ENCODE results near the gene S100A7. TPM values are rescaled to one million over a fixed set of nuclear protein-coding genes. Genes with fewer than 3 reads are reported as not detected.

The S100A7 gene
- total RNA-seq, 2 experiments from 2014 or later = not detected

DNA sequence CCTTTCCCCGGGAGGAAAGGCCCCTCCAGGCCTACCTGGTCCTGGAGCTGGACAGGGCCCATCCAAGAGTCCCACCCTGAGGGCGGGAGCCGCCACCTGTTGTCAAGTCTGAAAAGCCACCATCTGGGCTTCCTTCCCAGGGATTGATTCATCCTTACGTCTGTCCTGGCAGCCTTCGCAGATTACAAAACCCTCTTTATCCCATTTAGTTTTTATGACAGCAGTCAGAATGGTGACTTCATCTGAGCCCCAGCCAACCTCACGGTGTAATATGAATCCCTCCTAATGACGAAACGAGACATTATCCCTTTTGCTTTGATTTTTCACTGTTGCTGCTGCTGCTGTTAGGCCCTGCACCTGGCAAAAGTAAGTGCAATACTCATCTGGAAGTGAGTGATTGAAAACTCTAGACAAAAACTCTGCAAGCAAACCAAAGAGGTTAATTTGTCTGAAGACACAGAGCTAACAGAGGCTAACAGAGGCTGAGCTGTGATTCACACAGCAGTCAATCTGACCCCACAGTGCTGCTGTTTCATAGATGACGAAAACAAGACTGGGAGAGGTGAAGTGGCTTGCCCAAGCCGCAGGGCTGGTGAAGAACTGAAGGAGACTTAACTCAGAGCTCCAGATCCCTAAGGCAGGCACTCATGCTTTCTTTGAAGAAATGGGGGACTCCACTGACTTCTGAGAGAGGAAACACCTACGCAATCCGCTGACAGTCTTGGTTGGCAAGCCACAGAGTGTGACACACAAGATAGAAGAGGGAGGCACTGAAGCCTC is 30.0 kb upstream of the S100A7 start:
- Mint-ChIP-seq H3K27me3 (peaks cover 15% of the 10 kb centered on the region), H3K36me3 (ENCODE audit: low read depth) (no peaks in the 10 kb centered on the region), H3K27ac (no peak overlapping the region), H3K4me1 (no peaks in the 10 kb centered on the region), H3K9me3 (no peaks in the 10 kb centered on the region), H3K4me3 (no peak overlapping the region)
- DNase-seq = no peak
- ChIA-PET POLR2A (no interaction called here), CTCF (no interaction called here)

GRCh38 chr1:153488731-153489130 is 28.3 kb upstream of the S100A7 start:
- Mint-ChIP-seq H3K27ac (no peak overlapping the region), H3K9me3 (no peaks in the 10 kb centered on the region), H3K36me3 (ENCODE audit: low read depth) (no peaks in the 10 kb centered on the region), H3K4me1 (no peaks in the 10 kb centered on the region), H3K4me3 (no peak overlapping the region), H3K27me3 (peaks cover 18% of the 10 kb centered on the region)
- CTCF ChIA-PET = interaction anchor here (0.6 kb wide), 1 partner anchor 133 kb away, joined by 4 read pairs; no protein-coding TSS in a partner anchor
- POLR2A ChIA-PET = no interaction called here
- DNase-seq = no peak

DNA sequence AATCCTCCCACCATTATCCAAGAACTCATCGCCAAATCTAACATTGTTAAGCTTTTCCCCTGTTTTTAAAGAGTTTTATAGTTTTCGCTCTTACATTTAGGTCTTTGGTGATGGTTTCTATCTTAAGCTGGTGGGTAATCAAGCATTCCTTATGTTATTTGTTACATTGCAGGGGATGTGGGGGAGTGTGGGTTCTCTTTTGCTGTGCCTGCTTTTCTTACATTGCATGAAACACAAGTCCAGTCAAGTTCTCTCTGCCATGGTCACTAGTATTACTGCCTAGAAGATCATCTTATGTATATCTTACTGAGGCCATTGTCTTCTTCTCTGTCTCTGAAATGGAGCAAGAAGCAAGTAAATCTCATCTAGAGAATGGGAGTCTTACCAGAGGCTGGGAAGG is 27.3 kb upstream of the S100A7 start:
- no peaks in the 10 kb centered on the region for H3K9me3 Mint-ChIP-seq
- H3K27me3 Mint-ChIP-seq = peaks cover 19% of the 10 kb centered on the region
- no peak overlapping the region for H3K4me3 Mint-ChIP-seq

GRCh38 chr1:153485863-153486262 is 25.4 kb upstream of the S100A7 start:
- POLR2A ChIA-PET = no interaction called here
- CTCF ChIA-PET = interaction anchor here (1.3 kb wide), 1 partner anchor 13 kb away, joined by 3 read pairs; no protein-coding TSS in a partner anchor
- peaks cover 31% of the 10 kb centered on the region for H3K27me3 Mint-ChIP-seq
- no peaks in the 10 kb centered on the region for H3K4me1 Mint-ChIP-seq
- no peak overlapping the region for H3K27ac Mint-ChIP-seq
- no peak overlapping the region for H3K4me3 Mint-ChIP-seq
- no peaks in the 10 kb centered on the region for H3K9me3 Mint-ChIP-seq
- DNase-seq = no peak
- H3K36me3 Mint-ChIP-seq (ENCODE audit: low read depth) = no peaks in the 10 kb centered on the region

More for the DNA sequence above, 27.3 kb upstream of the S100A7 start:
- ChIA-PET CTCF (interaction anchor here (1.1 kb wide), 1 partner anchor 22 kb away, joined by 3 read pairs; no protein-coding TSS in a partner anchor), POLR2A (no interaction called here)
- no peak for DNase-seq
- no peak overlapping the region for H3K27ac Mint-ChIP-seq
- H3K4me1 Mint-ChIP-seq = no peaks in the 10 kb centered on the region
- no peaks in the 10 kb centered on the region for H3K36me3 Mint-ChIP-seq (ENCODE audit: low read depth)

DNA sequence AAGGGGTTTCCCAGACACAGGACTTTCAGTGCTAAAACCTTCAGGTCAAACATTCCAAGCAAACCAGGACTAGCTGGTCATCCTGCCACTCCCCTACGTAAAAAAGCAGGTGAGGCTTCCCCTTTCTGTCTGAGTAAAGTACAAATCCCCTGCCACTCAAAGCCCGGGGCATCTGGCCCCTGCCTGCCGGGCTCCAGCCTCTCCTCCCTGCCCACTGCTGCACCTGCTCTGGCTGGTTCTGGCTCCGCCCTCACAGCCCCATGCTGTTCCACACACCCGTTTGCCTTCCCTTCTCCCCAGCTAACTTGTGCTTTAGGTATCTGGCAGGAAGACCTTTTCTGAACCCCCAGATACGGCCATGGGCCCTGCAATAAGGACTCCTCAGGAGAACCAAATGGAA is 23.3 kb upstream of the S100A7 start:
- POLR2A ChIA-PET = no interaction called here
- Mint-ChIP-seq H3K36me3 (ENCODE audit: low read depth) (no peaks in the 10 kb centered on the region), H3K4me3 (no peak overlapping the region), H3K27me3 (peaks cover 50% of the 10 kb centered on the region), H3K4me1 (no peaks in the 10 kb centered on the region), H3K9me3 (no peaks in the 10 kb centered on the region), H3K27ac (no peak overlapping the region)
- CTCF ChIA-PET = interaction anchor here (0.7 kb wide), 1 partner anchor 34 kb away, joined by 3 read pairs; no protein-coding TSS in a partner anchor
- DNase-seq = no peak

- DNase-seq = no peak
- no peaks in the 10 kb centered on the region for H3K4me1 Mint-ChIP-seq
- ChIA-PET POLR2A (no interaction called here), CTCF (no interaction called here)
- H3K27ac Mint-ChIP-seq = no peak overlapping the region
- peaks cover 46% of the 10 kb centered on the region for H3K27me3 Mint-ChIP-seq
- H3K36me3 Mint-ChIP-seq (ENCODE audit: low read depth) = no peaks in the 10 kb centered on the region
- no peaks in the 10 kb centered on the region for H3K9me3 Mint-ChIP-seq
- no peak overlapping the region for H3K4me3 Mint-ChIP-seq
These were observed 20.7 kb upstream of the S100A7 start for GRCh38 chr1:153481124-153481523.

- Mint-ChIP-seq H3K4me3 (no peak overlapping the region), H3K27me3 (peaks cover 43% of the 10 kb centered on the region), H3K27ac (no peak overlapping the region), H3K9me3 (no peaks in the 10 kb centered on the region), H3K4me1 (no peaks in the 10 kb centered on the region), H3K36me3 (ENCODE audit: low read depth) (no peaks in the 10 kb centered on the region)
- ChIA-PET POLR2A (no interaction called here), CTCF (interaction anchor here (0.6 to 1.3 kb wide), 3 partner anchors 10 to 25 kb away, joined by 3 to 5 read pairs (median 3); no protein-coding TSS in a partner anchor)
- no peak for DNase-seq
These were observed 18.5 kb upstream of the S100A7 start for GRCh38 chr1:153478692-153479618.

DNA sequence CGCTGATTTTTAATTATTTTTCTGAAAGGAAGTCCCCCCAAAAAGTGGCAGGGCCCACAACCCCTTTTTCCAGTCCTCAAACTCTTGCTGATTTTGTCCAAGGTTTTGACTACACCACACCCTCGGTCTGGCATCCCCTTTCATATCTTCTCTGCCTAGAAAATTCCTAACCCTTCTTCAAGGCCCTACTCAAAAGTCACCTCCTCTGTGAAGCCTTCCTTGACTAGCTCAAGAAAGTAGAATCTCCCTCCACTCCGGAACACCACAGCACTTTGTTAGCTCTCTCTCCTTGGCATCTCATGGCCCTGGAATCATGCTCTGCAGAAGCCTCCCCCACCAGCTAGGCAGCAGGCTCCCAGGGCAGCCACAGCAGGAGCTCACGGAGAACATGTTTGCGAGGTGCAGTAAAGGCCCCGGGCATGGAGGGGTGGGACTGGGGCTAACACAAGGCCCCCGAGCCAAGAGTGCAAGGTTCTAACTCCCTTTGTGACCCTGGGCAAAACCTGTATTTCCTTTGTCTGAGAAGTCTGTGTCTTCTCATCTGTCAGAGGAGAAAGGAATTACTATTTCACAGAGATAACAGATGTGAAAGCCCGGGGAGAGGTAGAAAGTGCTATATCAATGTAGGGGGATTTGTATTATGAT is 17.7 kb upstream of the S100A7 start:
- H3K9me3 Mint-ChIP-seq = peaks cover 2% of the 10 kb centered on the region
- H3K27ac Mint-ChIP-seq = no peak overlapping the region
- DNase-seq = no peak
- H3K4me3 Mint-ChIP-seq = no peak overlapping the region
- H3K36me3 Mint-ChIP-seq (ENCODE audit: low read depth) = no peaks in the 10 kb centered on the region
- ChIA-PET POLR2A (no interaction called here), CTCF (interaction anchor here (0.9 to 1.3 kb wide), 2 partner anchors 9 to 17 kb away, joined by 3 to 5 read pairs; no protein-coding TSS in a partner anchor)
- peaks cover 41% of the 10 kb centered on the region for H3K27me3 Mint-ChIP-seq
- no peaks in the 10 kb centered on the region for H3K4me1 Mint-ChIP-seq

GRCh38 chr1:153476491-153477093 is 16.1 kb upstream of the S100A7 start:
- H3K36me3 Mint-ChIP-seq (ENCODE audit: low read depth) = peaks cover 2% of the 10 kb centered on the region
- CTCF ChIA-PET = interaction anchor here (1.5 kb wide), 1 partner anchor 9 kb away, joined by 3 read pairs; no protein-coding TSS in a partner anchor
- POLR2A ChIA-PET = no interaction called here
- H3K27ac Mint-ChIP-seq = no peak overlapping the region
- peaks cover 33% of the 10 kb centered on the region for H3K27me3 Mint-ChIP-seq
- no peaks in the 10 kb centered on the region for H3K4me1 Mint-ChIP-seq
- no peak overlapping the region for H3K4me3 Mint-ChIP-seq
- DNase-seq = no peak
- peaks cover 15% of the 10 kb centered on the region for H3K9me3 Mint-ChIP-seq

- ChIA-PET CTCF (interaction anchor here (1.5 kb wide), 1 partner anchor 8 kb away, joined by 3 read pairs; no protein-coding TSS in a partner anchor), POLR2A (no interaction called here)
- no peak for DNase-seq
- Mint-ChIP-seq H3K27me3 (peaks cover 21% of the 10 kb centered on the region), H3K4me1 (no peaks in the 10 kb centered on the region), H3K27ac (no peak overlapping the region), H3K9me3 (peaks cover 17% of the 10 kb centered on the region), H3K4me3 (no peak overlapping the region), H3K36me3 (ENCODE audit: low read depth) (peaks cover 2% of the 10 kb centered on the region)
These were observed 14.8 kb upstream of the S100A7 start for GRCh38 chr1:153475282-153475681.

GRCh38 chr1:153474347-153474746 is 13.9 kb upstream of the S100A7 start:
- peaks cover 15% of the 10 kb centered on the region for H3K27me3 Mint-ChIP-seq

GRCh38 chr1:153470707-153471106 is 10.3 kb upstream of the S100A7 start:
- Mint-ChIP-seq H3K27me3 (peaks cover 10% of the 10 kb centered on the region), H3K36me3 (ENCODE audit: low read depth) (peaks cover 2% of the 10 kb centered on the region), H3K4me3 (no peak overlapping the region), H3K27ac (no peak overlapping the region), H3K4me1 (peaks cover 2% of the 10 kb centered on the region), H3K9me3 (peaks cover 17% of the 10 kb centered on the region)
- CTCF ChIA-PET = no interaction called here
- DNase-seq = no peak
- POLR2A ChIA-PET = no interaction called here

More at GRCh38 chr1:153474347-153474746, 13.9 kb upstream of the S100A7 start:
- peaks cover 17% of the 10 kb centered on the region for H3K9me3 Mint-ChIP-seq
- H3K27ac Mint-ChIP-seq = no peak overlapping the region
- POLR2A ChIA-PET = no interaction called here
- H3K4me3 Mint-ChIP-seq = no peak overlapping the region
- CTCF ChIA-PET = no interaction called here
- H3K4me1 Mint-ChIP-seq = no peaks in the 10 kb centered on the region
- H3K36me3 Mint-ChIP-seq (ENCODE audit: low read depth) = peaks cover 2% of the 10 kb centered on the region
- DNase-seq = no peak

Data from activated CD4-positive, alpha-beta T cell treated with anti-CD3 and anti-CD28 coated beads, Interleukin-2, amount 10 ng/mL, durations not matched to agents 7 days and 5 days (primary cell).